Measurements from ENCODE around the gene NFATC2. TPM values are rescaled to one million over a fixed set of nuclear protein-coding genes. Genes with fewer than 3 reads are reported as not detected.

Gene NFATC2
- total RNA-seq, 1 donor, result 0.36 TPM

GRCh38 chr20:51493346-51493791 is 49.1 kb downstream of the NFATC2 start:
- DNase-seq (ENCODE audit: low read depth), result no peak
- TF ChIP-seq CTCF (IDR thresholded peaks at IDR 0.05; ENCODE audit: insufficient read depth, low read length), result no peak

GRCh38 chr20:51492167-51493092 is 50.1 kb downstream of the NFATC2 start:
- H3K4me3 ChIP-seq (ENCODE audit: low read depth, low read length), result no peak overlapping the region
- no peak for TF ChIP-seq CTCF (IDR thresholded peaks at IDR 0.05; ENCODE audit: insufficient read depth, low read length)
- DNase-seq (ENCODE audit: low read depth), result peak; percentile 77

More at GRCh38 chr20:51493346-51493791, 49.1 kb downstream of the NFATC2 start:
- H3K4me3 ChIP-seq (ENCODE audit: low read depth, low read length), result no peak overlapping the region

GRCh38 chr20:51491393-51491792 is 51.1 kb downstream of the NFATC2 start:
- TF ChIP-seq CTCF (IDR thresholded peaks at IDR 0.05; ENCODE audit: insufficient read depth, low read length), result no peak
- H3K4me3 ChIP-seq (ENCODE audit: low read depth, low read length), result no peak overlapping the region
- no peak for DNase-seq (ENCODE audit: low read depth)

GRCh38 chr20:51490635-51491034 is 51.9 kb downstream of the NFATC2 start:
- no peak for DNase-seq (ENCODE audit: low read depth)
- TF ChIP-seq CTCF (IDR thresholded peaks at IDR 0.05; ENCODE audit: insufficient read depth, low read length), result no peak

GRCh38 chr20:51489611-51490010 is 52.9 kb downstream of the NFATC2 start:
- TF ChIP-seq CTCF (IDR thresholded peaks at IDR 0.05; ENCODE audit: insufficient read depth, low read length), result no peak
- DNase-seq (ENCODE audit: low read depth), result no peak
- H3K4me3 ChIP-seq (ENCODE audit: low read depth, low read length), result no peak overlapping the region

More at GRCh38 chr20:51490635-51491034, 51.9 kb downstream of the NFATC2 start:
- no peak overlapping the region for H3K4me3 ChIP-seq (ENCODE audit: low read depth, low read length)

- DNase-seq (ENCODE audit: low read depth), result no peak
- no peak overlapping the region for H3K4me3 ChIP-seq (ENCODE audit: low read depth, low read length)
- TF ChIP-seq CTCF (IDR thresholded peaks at IDR 0.05; ENCODE audit: insufficient read depth, low read length), result no peak
These were observed 54.2 kb downstream of the NFATC2 start for GRCh38 chr20:51488331-51488730.
